Loucy (cell line): ENCODE results near the gene DUS3L.

Experiments
- H2AFZ ChIP-seq: fragments of 200-600 bp; sonication (generic); 2 replicates; pipeline ENCODE4 v1.6.0; 2016; ENCODE audit warnings: antibody characterized with exemption, mild to moderate bottlenecking, low read length, moderate library complexity
- H3F3A ChIP-seq: fragments of 200-600 bp; 2 replicates; pipeline ENCODE4 v1.6.0; 2016; ENCODE audit warnings: antibody characterized with exemption, low read depth, mild to moderate bottlenecking
- H3K27me3 ChIP-seq: fragments of 200-600 bp; sonication (generic); 2 replicates; pipeline ENCODE4 v1.6.1; 2014; ENCODE audit warnings: low read length, mild to moderate bottlenecking; ENCODE audit not compliant: insufficient read depth, poor library complexity, severe bottlenecking
- H3K36me3 ChIP-seq: fragments of 200-600 bp; sonication (generic); 2 replicates; pipeline ENCODE4 v1.6.1; 2016; ENCODE audit warnings: low read length; ENCODE audit not compliant: insufficient read depth
- H3K4me1 ChIP-seq: fragments of 200-600 bp; sonication (generic); 2 replicates; pipeline ENCODE4 v1.5.1; 2014; ENCODE audit warnings: low read length, mild to moderate bottlenecking; ENCODE audit not compliant: insufficient read depth, poor library complexity, severe bottlenecking
- H3K4me2 ChIP-seq: fragments of 200-600 bp; sonication (generic); 2 replicates; pipeline ENCODE4 v1.6.0; 2014; ENCODE audit warnings: antibody characterized with exemption, low read length, low read depth, mild to moderate bottlenecking; ENCODE audit not compliant: poor library complexity, severe bottlenecking
- H3K4me3 ChIP-seq: fragments of 200-600 bp; sonication (generic); 2 replicates; pipeline ENCODE4 v1.5.1; 2014; ENCODE audit warnings: low read length, mild to moderate bottlenecking, mixed read lengths; ENCODE audit not compliant: poor library complexity, severe bottlenecking
- H3K79me2 ChIP-seq: fragments of 200-600 bp; sonication (generic); 2 replicates; pipeline ENCODE4 v1.6.1; 2014; ENCODE audit warnings: low read length; ENCODE audit not compliant: insufficient read depth
- H3K9ac ChIP-seq: fragments of 200-600 bp; sonication (generic); 2 replicates; pipeline ENCODE4 v1.6.0; 2014; ENCODE audit warnings: mild to moderate bottlenecking, low read depth, low read length, moderate library complexity; ENCODE audit not compliant: poor library complexity, severe bottlenecking
- H3K9me2 ChIP-seq: fragments of 200-600 bp; sonication (generic); replicated peaks from 2 replicates; pipeline ENCODE4 v1.6.1; 2016; ENCODE audit warnings: low read depth, low read length, mixed read lengths
- H3K9me3 ChIP-seq: fragments of 200-600 bp; sonication (generic); 2 replicates; pipeline ENCODE4 v1.6.1; 2014; ENCODE audit warnings: mild to moderate bottlenecking, antibody characterized with exemption, low read length, low read depth; ENCODE audit not compliant: insufficient read depth
- H4K20me1 ChIP-seq: fragments of 200-600 bp; sonication (generic); 2 replicates; pipeline ENCODE4 v1.6.0; 2014; ENCODE audit warnings: antibody characterized with exemption, low read length, mild to moderate bottlenecking; ENCODE audit not compliant: insufficient read depth, poor library complexity, severe bottlenecking
- CTCF ChIP-seq: fragments of 200-600 bp; sonication (generic); conservative IDR thresholded peaks from 2 replicates; pipeline ENCODE4 v1.5.1; 2014; ENCODE audit warnings: mild to moderate bottlenecking, antibody characterized with exemption, low read length
- EZH2phosphoT487 ChIP-seq: fragments of 200-600 bp; IDR thresholded peaks from 2 replicates; pipeline ENCODE4 v1.6.1; 2018; ENCODE audit warnings: antibody characterized with exemption, mild to moderate bottlenecking, moderate library complexity, borderline replicate concordance

The DUS3L gene

GRCh38 chr19:5743630-5744029 lies 47.3 kb downstream of the DUS3L start:
- H3K4me2 ChIP-seq = no peak overlapping the region
- H3F3A ChIP-seq = no peaks in the 10 kb centered on the region
- no peak for TF ChIP-seq CTCF
- TF ChIP-seq EZH2phosphoT487 = no peak
- no peaks in the 10 kb centered on the region for H3K4me1 ChIP-seq
- H3K4me3 ChIP-seq = no peak overlapping the region
- no peaks in the 10 kb centered on the region for H3K36me3 ChIP-seq
- H3K27me3 ChIP-seq = no peaks in the 10 kb centered on the region
- H3K9me2 ChIP-seq = no peaks in the 10 kb centered on the region
- H4K20me1 ChIP-seq = no peaks in the 10 kb centered on the region
- H3K9ac ChIP-seq = no peak overlapping the region
- no peaks in the 10 kb centered on the region for H3K79me2 ChIP-seq
- H2AFZ ChIP-seq = no peak overlapping the region
- no peaks in the 10 kb centered on the region for H3K9me3 ChIP-seq

GRCh38 chr19:5742051-5742450 lies 48.9 kb downstream of the DUS3L start:
- H3K9ac ChIP-seq = no peak overlapping the region

GRCh38 chr19:5738423-5738822 lies 52.5 kb downstream of the DUS3L start:
- Histone ChIP-seq H3K36me3 (no peaks in the 10 kb centered on the region), H2AFZ (no peak overlapping the region), H4K20me1 (no peaks in the 10 kb centered on the region), H3K4me3 (no peak overlapping the region), H3K9me3 (no peaks in the 10 kb centered on the region), H3K27me3 (no peaks in the 10 kb centered on the region), H3K9ac (no peak overlapping the region), H3K9me2 (no peaks in the 10 kb centered on the region), H3K79me2 (no peaks in the 10 kb centered on the region), H3K4me1 (no peaks in the 10 kb centered on the region), H3K4me2 (no peak overlapping the region), H3F3A (no peaks in the 10 kb centered on the region)
- TF ChIP-seq EZH2phosphoT487 (no peak), CTCF (no peak)

More at GRCh38 chr19:5742051-5742450, 48.9 kb downstream of the DUS3L start:
- TF ChIP-seq EZH2phosphoT487 (no peak), CTCF (no peak)
- Histone ChIP-seq H3K4me3 (no peak overlapping the region), H3F3A (no peaks in the 10 kb centered on the region), H2AFZ (no peak overlapping the region), H4K20me1 (no peaks in the 10 kb centered on the region), H3K27me3 (no peaks in the 10 kb centered on the region), H3K4me1 (no peaks in the 10 kb centered on the region), H3K9me2 (no peaks in the 10 kb centered on the region), H3K36me3 (no peaks in the 10 kb centered on the region), H3K79me2 (no peaks in the 10 kb centered on the region), H3K9me3 (no peaks in the 10 kb centered on the region), H3K4me2 (no peak overlapping the region)
